AG09309 (cell line): Measurements from ENCODE around the gene IFI30.

Experiments used
- DNase-seq: peaks from one replicate; pipeline ENCODE4 v3.0.0-alpha.2; 2010; ENCODE audit warnings: low read depth
- H3K4me3 ChIP-seq: 2 replicates; pipeline ENCODE4 v1.5.1; 2011; ENCODE audit warnings: mild to moderate bottlenecking, low read depth, low read length, moderate library complexity; ENCODE audit not compliant: control insufficient read depth
- CTCF ChIP-seq: IDR thresholded peaks from 2 replicates; pipeline ENCODE4 v1.5.1; 2011; ENCODE audit warnings: mild to moderate bottlenecking, low read depth, low read length, inconsistent platforms; ENCODE audit not compliant: insufficient read depth, control insufficient read depth; ENCODE audit errors: missing control alignments

IFI30 gene

DNA sequence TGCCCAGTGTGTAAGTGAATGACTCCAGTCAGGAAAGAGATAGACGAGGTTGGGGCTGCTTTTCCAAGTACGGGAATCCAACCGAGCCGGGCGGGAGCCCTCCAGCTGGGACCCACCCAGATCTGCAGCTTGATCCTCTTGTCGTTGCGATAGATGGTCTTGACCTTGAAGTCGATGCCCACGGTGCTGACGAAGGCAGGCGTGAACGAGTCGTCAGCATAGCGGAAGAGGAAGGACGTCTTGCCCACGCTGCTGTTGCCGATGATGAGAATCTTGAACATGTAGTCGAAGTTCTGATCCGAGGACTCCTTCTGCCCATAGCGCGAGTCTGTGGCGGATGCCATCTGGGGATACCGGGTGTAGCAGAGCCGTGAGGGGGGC lies 28.8 kb downstream of the IFI30 start:
- no peak overlapping the region for H3K4me3 ChIP-seq
- DNase-seq: no peak
- TF ChIP-seq CTCF: no peak

- TF ChIP-seq CTCF: peak; percentile 47
- DNase-seq: no peak
- H3K4me3 ChIP-seq: peak overlapping the region; percentile 96
Measured at GRCh38 chr19:18202778-18203407, 29.3 kb downstream of the IFI30 start.

GRCh38 chr19:18203408-18203862 lies 29.8 kb downstream of the IFI30 start:
- DNase-seq: no peak
- TF ChIP-seq CTCF: no peak
- peak overlapping the region; percentile 96 for H3K4me3 ChIP-seq

- peak; percentile 100 for DNase-seq
- no peak for TF ChIP-seq CTCF
- peak within 1 kb of the TSS; percentile 96 for H3K4me3 ChIP-seq
Measured at GRCh38 chr19:18203863-18204393, 30.3 kb downstream of the IFI30 start, which contains the start of gene RAB3A. TSS of gene RAB3A (minus strand) at chr19:18204042. CDS start at chr19:18202740, 1,302 bp downstream.

GRCh38 chr19:18204394-18205199 lies 31.0 kb downstream of the IFI30 start:
- TF ChIP-seq CTCF: no peak
- DNase-seq: no peak

DNA sequence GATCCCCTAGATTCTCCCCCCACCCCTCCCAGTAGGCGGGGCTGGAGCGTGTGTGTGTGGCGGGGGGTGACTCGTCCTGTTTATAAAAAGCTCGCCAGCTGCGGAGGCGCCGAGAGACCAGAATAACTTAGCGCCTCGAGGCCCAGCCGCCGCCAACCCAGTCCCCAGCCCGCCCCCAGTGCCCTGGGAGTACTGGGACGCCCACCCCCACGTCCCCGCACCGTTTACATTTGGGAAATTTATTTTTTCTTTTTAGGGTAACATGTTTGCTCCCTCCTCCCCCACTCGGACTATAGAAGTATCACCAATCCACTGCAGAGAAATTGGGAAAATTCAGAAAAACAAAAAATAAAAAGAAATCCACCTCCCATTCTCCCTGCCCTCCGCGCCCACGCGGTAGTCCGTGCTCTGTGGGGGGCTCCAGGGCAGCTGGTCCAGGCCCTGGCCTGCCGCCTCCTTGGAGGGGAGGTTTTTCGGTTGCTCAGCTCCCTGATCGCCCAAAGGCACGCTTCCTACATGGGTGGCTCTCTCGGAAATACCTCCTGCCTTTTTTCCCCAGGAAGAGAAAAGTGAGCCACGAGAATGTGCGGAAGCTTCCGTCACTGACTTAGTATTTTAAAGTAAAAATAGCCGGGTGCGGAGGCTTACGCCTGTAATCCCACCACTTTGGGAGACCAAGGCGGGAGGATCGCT lies 31.7 kb downstream of the IFI30 start:
- peak; percentile 39 for DNase-seq
- TF ChIP-seq CTCF: no peak
- H3K4me3 ChIP-seq: peak overlapping the region; percentile 58

More at GRCh38 chr19:18204394-18205199, 31.0 kb downstream of the IFI30 start:
- H3K4me3 ChIP-seq: peak overlapping the region; percentile 58
